ELF-1 (cell line): ENCODE measurements around the gene PTPRN2.

ENCODE experiments used
- DNase-seq: peaks from one replicate; pipeline ENCODE4 v3.0.0-alpha.2; 2016; ENCODE audit warnings: low read depth, low spot score

The PTPRN2 gene

DNA sequence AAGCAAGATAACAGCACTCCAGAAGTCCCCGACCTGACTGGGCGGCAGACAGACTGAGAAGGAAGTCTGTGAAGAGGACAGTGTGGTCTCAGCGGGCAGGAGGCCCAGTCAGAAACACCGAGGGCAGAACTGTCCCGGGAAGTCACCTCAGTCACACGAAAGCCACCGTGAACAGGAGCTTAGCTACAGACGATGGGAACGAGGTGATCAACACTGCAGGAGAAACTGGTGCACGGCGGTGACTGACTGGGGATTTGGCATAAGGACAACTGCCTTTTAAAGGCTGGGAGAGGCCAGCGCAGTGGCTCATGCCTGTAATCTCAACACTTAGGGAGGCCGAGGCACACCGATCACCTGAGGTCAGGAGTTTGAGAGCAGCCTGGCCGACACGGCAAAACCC lies 217.8 kb downstream of the PTPRN2 start:
- DNase-seq: no peak

DNA sequence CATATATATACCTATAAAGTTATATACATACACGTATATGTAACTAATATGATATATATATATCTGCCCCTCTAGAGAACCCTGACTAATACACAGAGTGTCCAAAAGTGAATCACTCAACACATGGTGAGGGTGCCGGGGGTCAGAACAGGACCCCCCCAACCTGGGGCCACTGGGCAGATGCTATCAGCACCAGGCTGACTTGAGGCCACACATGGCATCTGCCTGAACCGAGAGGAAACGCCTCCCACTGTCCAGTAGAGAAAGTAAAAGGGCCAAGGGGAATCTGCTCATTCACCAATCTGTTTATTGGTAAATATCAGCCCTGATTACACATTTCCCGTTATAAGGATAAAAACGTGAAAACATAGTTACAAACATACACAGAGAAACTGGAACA lies 218.3 kb downstream of the PTPRN2 start:
- DNase-seq: no peak

DNA sequence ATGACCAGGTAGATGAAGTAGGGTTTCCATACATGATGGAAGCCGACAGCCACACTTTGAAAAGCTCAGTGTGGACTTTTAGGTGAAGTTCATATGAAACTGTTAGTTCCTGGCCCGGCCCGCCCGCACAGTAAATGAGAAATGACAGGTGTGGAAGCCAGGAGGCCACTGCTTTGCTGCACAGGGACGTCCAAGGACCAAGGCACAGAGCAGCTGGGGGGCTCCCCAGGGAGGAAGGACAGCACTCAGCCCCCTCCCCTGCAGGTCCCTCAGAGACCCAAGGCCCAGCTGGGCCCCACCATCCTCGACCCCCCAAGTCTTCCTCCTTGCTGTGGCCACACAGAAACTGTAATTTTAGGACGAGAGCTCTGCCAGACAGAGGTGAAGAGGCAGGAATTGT lies 219.2 kb downstream of the PTPRN2 start:
- DNase-seq: no peak

DNA sequence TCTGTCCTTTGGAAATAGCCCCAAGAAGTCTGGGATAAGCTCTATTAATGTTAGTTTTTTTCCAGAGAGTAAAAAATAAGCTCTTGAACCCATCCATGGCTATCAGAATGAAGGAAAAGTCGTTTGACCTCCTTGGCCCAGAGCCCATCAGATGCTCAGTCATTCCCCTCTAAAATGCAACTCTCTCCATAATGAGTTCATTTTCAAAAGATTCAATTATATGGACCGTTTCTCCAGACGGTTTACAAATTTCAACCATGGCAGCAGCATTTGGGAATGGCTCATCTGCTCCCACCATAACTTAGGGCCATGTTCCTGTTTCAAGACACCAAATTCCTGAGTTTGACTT lies 220.0 kb downstream of the PTPRN2 start:
- no peak for DNase-seq

DNA sequence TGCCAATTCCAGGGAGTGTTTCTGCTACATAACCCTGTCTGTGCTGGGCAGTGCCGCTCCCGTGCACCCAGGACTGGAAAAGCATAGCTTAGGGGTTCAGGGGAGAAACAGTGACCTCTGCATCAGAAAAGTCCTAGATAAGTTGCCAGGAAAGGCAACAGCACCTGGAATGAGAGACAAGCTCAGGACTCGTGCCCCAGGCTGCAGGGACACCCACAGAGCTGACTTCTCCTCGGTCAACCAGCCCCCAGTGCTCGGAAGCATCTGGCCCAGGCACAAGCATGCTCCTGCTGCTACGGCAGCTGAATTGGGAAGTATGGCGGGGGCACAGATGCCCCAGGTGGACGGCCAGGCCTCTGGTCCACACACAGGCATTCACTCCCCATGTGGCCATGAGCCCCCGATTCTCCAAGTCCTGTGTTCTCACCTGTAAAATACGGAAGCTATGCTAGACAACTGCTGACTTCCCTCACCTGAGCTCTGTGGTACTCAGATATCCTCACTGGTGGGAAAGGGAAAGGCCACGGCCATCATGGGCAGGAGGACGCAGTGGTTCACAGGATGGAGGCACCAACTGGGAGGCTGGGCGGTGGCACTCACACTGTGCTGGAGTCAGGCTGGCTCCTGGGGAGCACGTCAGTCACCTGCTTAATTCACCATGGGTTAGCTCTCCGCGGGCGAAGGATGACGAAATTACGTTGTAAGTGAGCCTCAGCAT lies 220.5 kb downstream of the PTPRN2 start:
- no peak for DNase-seq

DNA sequence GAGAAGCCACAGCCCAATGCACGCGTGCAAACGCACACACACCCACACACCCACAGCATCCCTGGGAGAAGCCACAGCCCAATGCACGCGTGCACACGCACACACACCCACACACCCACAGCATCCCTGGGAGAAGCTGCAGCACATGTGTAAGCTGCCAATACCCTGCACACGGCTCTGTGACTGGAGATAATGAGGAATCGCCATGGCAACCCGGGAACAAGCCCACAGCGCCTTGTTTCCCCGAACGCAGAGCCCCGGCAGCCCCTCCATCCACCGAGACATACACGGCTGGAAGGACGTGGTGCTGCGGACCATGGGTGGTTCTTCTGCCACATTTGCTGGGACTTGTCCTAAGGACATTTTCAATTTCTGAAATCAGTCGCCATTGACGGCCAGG lies 221.3 kb downstream of the PTPRN2 start:
- DNase-seq: no peak

DNA sequence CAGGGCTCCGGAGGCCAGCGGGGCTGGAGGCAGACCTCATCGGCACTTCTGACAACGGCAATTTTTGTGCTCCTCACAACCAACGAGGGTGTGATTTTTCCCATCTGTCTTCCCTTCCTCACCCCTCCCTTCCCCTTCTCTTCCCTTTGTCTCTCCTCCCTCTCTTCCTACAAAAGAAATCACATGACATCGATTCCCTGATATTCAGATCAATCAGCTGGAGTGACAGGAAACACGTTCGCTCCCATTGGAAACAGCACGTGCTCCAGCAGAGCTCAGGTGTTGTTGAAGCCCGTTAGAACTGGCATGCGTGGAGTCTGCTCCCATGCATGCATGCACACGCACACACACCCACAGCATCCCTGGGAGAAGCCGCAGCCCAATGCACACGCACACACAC lies 222.4 kb downstream of the PTPRN2 start:
- no peak for DNase-seq

DNA sequence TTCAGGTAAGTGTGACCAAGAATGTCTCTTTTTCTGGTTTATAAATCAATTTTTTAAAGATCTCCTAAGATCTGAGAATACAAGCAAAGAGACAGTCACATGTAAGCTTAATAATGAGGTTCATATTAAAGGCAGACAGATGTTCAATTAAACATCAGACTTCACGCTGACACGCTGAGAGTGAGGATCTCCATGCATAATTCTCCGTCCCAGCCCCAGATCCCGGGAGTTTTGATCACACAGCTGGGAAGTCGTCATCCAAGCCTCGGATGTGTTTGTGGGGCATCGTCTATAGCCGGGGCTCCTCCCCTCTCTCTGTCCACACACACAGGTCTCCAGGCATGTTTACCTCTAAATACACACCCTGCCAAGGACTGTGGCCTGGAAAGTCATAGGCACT lies 223.2 kb downstream of the PTPRN2 start:
- DNase-seq: no peak

DNA sequence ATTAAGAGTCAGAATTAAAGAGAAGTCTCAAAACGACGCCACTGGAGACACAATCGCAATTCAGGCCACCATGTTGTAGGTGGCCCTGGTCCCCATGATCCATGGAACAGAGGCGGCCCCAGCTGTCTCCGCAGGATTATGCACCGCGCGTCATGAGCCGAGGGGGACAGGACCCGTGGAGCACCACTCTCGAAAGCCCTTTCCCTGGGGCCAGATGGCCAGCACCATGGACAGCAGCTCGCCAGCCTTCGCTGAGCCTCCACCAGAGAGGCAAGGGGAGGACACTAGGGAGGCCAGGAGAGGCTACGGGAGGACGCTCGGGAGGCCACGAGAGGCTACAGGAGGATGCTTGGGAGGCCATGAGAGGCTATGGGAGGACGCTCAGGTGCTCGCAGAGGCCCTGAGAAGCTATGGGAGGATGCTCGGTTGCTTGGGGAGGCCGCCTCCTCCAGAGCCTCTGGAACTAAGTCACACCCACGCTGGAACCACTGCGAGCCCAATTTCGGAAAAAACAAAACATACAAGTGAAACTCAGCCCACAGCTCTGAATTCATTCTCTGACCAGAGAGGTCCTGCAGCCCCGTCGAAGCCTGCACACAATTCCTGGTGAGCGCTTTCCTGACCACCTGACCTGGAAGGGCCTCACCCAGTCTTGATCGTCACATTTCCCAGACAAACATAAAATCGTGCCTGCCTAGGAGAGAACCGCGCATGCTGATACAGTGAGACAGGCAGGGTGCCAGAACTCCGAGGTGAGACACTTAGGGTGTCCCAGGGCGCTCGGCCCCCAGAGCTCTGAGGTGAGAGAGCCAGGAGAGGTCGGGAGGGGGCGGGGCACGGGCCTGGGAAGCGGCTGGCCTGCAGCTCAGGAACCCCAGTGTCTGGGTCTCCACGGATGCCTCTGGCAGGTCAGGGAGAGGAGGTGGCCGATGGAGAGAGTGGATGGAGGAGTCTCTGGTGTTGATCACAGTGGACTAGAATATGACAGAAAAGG lies 224.4 kb downstream of the PTPRN2 start:
- DNase-seq: peak; percentile 60

DNA sequence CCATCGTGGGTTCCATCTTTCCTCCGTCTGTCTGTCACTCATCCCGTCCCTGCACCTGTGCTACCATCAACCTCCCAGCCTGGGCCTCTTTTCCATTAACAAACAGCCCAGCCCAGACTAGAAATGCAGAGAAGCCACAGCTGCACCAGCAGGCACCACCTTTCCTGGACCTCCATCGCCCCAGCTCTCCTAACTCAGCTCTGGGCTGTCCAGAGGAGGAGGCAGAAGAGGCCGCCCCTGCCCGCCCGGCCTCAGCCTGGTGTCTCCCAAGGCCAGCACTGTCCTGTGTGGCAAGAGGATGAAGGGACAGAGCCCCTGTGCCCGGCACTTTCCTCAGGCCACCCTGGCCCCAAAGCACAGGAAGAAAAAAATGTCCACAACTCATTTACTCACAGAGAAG lies 225.6 kb downstream of the PTPRN2 start:
- no peak for DNase-seq

DNA sequence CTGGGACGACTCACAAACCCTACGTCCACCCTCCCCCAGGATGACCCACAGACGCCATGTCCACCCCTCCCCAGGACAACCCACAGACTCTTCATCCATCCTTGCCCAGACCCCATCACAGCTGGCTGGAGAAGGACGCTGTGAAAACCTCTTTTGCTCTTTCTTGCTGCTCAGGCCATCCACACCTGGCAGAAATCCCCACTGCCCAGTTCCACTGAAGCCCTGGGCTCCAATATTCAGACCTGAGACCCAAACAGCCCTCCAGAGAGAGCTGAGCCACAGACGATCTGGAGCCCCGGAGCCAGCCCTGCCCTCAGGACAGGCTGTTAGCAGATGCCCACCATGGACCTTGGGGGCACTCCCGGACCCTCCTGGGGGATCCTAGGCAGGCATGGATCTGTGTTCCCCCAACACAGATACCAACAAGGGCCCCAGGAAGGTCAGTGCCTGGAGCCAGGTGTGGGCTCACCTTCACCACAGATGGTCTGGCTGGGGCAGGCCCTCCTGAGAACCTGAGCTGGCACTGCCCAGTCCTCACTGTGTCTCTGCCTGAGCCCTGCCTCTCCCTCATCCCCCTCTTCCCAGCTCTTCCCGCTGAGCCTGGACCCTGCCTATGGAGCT lies 226.2 kb downstream of the PTPRN2 start:
- DNase-seq: no peak

DNA sequence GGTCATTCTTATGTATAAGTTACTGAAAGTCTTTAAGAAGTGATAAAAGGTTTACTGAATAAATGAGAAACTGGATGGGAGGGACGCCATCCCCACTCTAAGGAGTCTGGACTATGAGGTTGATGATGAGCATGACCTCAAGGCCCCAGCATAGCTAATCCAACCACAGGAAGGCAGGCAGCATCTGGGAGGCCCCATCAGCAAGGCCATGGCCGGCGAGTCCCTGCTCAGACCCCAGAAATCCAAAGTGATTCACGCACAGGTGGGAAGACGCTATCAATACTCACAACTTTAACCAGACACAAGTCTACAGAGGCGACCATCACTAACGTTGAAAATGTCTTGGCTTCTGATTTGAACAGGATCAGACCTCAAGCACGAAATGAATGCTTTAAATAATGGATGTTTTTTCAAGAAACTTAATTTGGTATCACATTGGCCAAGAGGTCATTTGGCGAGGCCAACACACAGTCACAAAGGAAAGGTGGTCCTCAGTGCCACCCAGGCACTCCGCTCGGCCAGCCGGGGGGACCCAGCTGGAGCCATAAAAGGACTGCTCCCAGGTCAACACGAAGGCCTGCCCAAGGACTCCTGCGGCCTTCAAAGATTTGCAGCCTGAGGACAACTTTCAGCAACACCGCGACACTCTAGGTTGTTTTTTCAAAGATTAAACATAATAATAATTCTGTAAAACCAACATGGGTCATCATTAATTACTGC lies 228.5 kb downstream of the PTPRN2 start:
- no peak for DNase-seq

DNA sequence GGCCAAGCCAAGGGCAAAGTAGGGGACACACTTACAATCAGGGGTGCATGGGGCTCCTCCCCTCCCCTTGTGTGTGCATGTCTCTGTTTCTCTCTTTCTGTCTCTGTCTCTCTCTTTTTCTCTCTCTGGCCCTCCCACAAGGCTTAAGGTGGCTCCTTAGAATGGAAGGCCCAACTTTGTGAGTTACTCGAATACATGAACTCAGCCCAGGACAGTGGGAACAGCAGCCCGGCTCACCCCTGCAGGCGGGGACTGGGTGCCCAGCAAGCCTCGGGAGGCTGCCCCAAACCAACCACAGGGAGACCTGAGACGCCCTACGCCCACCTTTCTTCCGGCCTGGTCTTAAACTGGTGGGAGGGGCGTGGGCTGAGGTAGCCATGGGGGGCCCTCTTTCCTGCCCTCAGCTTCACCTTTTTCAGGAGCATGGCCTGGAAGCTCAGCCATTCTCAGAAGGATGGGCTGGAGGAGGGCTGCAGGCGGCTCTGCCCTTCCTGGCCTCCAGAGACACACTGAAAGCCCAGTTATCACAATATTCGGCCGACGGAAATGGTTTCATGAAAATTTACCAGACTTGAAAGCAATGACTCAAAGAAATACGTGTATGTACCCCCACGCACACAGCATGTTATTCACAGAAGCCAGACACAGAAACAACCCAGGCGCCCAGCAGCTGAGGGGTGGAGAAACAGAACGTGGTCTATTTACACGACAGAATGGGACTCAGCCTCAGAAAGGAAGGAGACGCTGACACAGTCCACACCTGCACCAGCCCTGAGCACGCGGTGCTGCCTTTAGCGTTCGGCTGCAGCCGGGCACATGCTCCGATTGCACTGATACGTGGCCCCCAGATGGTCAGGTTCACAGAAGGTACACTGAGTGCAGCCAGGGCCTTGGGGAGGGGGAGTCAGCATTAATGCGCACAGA lies 229.5 kb downstream of the PTPRN2 start:
- no peak for DNase-seq

DNA sequence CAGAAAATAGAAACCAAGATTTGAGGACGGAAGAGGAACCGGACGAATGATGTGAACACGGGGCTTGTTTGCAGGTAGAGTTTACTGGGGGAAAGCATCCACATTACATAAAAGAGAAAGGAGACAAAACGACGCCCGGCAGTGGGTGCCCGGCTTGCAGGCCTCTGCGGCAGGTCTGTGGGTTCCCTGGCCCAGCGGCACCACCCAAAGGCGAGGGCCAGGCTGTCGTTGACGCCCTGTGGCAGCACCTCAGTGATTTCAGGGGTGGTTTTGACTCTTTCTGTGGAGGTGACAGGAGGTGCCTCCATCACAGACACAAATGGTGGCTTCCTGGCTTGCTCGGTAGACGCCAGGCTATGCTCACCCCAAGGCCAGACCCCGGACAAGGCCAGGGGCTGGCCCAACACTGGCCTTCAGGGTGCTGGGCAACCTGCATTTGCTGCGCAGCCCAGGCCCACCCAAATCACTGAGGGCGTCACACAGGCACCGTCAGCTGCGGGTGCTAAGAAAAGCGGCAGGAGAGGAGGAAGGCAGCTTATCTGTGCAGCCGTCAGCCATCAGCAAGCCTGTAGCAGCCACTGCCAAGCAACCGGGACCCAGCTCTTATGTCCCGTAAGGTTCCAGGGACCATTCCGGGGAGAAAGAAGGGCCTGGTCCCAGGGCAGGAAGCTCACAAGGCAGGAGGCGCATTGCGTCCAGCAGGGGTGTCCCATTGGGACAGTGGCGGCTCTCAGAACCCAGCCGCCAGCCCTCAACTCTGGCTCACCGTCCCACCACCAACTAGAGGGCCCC lies 230.3 kb downstream of the PTPRN2 start:
- no peak for DNase-seq

DNA sequence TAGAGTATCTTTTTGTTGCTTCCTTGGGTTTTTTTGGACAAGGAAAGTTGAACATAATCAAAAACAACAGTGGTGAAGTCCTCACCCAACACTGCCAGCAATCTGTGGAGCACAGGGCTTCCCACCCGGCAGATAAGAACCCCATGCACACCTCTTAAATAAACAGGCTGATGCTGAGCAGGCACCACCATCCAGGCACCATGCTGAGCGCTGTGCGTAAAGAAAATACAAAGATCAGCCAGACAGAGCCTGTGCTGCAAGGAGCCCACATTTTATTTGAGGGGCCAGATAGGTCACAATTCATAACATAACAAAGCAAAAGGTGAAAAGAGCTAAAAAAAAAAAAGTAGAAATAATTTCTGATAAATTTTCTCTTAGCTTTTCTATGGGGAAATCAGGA lies 231.2 kb downstream of the PTPRN2 start:
- DNase-seq: no peak

DNA sequence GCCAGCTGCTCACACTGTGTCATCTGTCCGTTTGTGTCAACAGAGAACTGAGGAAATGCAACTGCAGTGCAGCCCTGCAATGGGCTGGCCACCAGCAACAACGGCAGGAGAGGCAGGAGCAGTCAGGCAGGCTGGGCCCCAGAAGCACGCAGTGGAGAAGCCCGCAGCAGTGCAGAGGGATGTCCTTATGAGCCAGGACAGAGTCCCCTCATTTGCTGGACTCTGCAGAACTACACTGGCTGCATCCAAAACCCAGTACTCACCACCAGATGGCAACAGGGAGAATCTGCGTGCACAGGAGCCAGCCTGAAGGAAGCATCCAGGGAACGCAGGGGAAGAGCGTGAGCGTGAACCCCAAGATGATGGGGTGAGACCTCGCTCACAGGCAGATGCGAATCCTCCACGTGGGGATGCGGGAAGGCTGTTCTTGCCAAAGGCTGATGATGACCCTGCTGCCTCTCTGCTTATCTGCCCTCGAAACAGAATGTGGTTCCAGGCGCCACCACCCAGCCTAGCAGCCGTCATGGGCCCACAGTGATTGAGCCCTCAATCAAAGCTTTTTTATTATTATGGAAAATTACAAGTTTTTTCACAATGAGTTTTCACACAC lies 232.1 kb downstream of the PTPRN2 start:
- DNase-seq: peak; percentile 62

DNA sequence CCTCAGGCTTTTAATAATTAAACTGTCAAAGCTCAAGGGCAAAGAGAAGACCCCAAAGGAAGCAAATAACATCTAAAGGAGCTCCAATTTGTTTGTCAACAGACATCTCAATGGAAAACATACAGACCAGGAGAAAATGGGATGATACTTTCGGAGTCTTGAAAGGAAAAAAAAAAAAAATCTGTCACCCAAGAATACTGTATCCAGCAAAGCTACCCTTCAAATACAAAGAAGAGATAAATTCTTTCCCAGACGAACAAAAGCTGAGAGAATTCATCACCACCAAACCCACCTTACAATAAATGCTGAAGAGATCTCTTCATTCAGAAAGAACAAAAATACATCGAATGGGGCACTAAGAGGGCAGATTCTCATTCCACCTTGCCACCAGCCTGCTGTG lies 232.8 kb downstream of the PTPRN2 start:
- no peak for DNase-seq

DNA sequence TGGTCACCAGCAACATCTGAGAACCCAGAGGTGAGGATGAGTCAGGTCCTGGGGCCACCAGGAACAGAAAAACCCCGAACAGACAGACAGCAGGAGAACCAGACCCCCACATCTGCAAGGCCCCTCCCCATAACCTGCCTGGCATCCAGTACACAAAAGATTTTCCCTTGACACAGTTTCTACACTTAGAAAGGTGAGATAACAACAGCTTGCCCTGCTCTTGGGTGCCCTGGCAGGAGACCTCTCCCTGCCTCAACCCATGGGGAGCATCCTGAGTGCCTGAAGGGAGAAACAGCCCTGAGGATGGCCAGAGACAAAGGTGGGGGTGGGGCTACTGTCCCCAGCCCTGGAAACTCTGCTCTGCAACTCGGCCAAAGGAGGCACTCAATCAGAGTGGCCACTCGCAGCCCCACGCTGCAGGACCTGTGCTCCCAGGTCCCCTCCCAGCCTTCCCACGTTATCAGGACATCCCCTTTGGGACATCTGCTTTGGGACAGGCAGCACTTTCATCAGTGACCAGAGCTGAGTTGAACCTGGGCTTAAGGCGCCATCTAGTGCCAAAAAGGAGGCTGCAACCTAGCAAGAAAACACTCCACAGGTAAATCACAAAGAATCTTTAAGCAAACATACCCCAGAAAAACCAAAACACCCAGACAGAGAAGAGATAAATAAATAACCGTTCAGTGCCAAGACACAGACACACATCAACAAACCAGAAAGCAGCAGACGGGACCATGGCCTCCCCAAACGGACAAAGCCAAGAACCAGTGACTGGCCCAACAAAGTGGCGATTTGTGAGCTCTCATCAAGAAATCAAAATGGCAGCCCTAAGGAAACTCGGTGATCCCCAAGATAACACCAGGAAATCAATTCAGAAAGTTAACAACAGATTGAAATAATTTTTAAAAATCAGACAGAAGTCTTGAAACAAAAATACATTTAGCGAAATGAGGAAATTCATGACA lies 233.7 kb downstream of the PTPRN2 start:
- peak; percentile 80 for DNase-seq
